Retinal pigment epithelial cell (primary cell): Measurements from ENCODE around the gene FRY.
"Not testable (repeated sequence)": the region's sequence is repeated elsewhere in the genome, so short reads cannot be mapped to it uniquely, and the experiment has no call there.

ENCODE experiments used
- DNase-seq: peaks from one replicate; pipeline ENCODE4 v3.0.0-alpha.2; 2010; ENCODE audit warnings: low read depth
- H3K4me3 ChIP-seq: 2 replicates; pipeline ENCODE4 v1.5.1; 2011; ENCODE audit warnings: mild to moderate bottlenecking, low read length, control low read depth, moderate library complexity
- TF ChIP-seq, protein P1 (sequence below): conservative IDR thresholded peaks from 2 replicates; pipeline ENCODE4 v1.5.1; 2011; ENCODE audit warnings: low read depth, low read length, control low read depth, inconsistent platforms

FRY gene

DNA sequence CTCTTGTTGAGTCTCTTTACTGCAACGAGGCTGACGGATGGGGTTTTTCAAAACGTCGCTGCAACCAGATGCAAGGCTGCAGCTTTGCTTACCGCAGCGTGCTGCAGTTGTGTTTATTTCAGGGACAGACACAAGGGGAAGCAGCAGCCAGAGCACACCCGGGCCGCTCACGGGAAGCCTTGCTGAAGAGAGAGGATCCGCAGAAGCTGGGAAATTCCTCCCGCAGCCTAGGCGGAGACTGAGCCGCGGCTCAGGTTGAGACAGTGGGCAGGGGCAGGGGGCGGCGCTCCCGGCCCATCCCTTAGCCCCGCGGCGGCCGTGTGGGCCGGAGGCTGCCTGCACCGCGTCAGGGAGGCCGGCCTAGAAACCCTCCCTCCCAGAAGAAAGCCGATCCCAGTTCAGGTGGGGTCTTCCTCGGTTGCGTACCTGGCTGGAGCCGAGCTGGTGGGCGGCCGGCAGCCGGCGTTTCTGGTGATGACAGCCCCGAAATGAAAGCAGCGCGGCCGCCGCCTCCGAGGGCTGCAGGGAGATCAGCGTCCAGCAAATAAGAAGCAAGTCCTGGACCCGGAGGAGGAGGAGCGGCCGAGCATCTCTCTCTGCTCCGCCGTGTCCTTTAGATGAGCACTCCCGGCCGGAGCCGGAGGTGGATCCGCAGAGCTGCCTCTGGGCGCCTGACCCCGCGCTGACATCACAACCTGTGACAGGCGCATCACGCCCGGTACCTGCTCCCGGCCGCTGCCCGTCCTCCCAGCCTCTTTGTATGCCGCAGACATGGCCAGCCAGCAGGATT, at the start of gene FRY:
TSS of gene FRY (plus strand) at position 750 of the 790 bp plus-strand sequence. CDS start at position 772, 22 bp downstream.
- peak within 1 kb of the TSS; percentile 74 for H3K4me3 ChIP-seq
- TF ChIP-seq, protein P1, sequence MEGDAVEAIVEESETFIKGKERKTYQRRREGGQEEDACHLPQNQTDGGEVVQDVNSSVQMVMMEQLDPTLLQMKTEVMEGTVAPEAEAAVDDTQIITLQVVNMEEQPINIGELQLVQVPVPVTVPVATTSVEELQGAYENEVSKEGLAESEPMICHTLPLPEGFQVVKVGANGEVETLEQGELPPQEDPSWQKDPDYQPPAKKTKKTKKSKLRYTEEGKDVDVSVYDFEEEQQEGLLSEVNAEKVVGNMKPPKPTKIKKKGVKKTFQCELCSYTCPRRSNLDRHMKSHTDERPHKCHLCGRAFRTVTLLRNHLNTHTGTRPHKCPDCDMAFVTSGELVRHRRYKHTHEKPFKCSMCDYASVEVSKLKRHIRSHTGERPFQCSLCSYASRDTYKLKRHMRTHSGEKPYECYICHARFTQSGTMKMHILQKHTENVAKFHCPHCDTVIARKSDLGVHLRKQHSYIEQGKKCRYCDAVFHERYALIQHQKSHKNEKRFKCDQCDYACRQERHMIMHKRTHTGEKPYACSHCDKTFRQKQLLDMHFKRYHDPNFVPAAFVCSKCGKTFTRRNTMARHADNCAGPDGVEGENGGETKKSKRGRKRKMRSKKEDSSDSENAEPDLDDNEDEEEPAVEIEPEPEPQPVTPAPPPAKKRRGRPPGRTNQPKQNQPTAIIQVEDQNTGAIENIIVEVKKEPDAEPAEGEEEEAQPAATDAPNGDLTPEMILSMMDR: peak; percentile 18
- peak; percentile 4 for DNase-seq

DNA sequence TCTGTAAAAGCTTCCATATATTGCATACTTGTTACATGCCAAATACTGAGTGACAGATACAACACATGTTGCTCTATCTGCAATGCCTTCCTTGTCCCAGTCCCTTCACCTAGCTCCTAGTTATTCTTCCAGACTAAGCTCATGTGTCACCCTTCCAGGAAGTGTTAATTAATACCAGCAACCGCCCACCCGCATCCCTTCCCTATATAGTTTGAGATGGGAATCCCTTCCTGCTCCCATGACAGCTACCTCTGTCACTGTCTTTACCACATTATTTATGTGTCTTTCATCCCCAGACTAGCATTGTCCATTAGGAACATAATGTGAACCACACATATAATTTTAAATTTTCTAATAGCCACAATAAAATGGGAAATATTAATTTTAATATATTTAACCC, 49.5 kb upstream of the FRY start:
- TF ChIP-seq, protein P1: no peak
- no peak overlapping the region for H3K4me3 ChIP-seq
- no peak for DNase-seq

DNA sequence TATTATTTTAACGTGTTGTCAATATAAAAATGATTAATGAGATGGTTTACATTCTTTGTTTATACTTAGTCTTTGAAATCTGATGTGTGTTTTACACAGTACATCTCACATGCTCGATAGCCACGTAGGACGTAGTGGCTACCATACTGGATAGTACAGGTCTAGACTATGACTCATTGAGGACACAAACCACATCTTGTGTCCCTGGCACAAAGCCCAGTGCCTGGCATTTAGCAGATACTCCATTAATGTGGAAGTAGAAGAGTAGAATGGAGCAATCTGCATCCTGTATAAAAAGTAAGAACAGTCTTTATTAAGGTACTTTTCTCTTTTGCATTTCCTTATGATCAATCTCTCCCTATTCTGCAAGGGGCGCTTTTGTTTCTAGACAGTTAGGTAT, 49.0 kb upstream of the FRY start:
- TF ChIP-seq, protein P1: no peak
- DNase-seq: peak; percentile 94
- no peak overlapping the region for H3K4me3 ChIP-seq

DNA sequence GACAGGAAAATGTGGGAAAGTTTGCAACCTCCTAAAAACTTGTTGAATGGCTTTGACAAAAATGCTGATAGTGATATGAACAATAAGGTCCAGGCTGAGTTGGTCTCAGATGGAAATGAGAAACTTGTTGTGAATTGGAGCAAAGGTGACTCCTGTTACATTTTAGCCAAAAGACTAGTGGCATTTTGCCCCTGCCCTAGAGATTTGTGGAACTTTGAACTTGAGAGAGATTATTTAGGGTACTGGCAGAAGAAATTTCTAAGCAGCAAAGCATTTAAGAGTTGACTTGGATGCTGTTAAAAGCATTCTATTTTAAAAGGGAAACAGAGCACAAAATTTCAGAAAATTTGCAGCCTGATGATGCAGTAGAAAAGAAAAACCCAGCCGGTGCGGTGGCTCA, 47.9 kb upstream of the FRY start:
- not testable (repeated sequence) for H3K4me3 ChIP-seq

DNA sequence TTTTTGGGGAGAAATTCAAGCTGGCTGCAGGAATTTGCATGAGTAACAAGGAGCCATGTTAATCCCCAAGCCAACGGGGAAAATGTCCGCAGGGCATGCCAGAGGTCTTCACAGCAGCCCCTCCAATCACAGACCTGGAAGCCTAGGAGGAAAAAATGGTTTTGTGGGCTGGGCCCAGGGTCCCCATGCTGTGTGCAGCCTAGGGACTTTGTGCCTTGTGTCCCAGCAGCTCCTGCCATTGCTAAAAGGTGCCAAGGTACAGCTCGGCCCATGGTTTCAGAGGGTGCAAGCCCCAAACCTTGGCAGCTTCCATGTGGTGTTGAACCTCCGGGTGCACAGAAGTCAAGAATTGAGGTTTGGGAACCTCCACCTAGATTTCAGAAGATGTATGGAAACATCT, 47.2 kb upstream of the FRY start:
- DNase-seq, H3K4me3 ChIP-seq: not testable (repeated sequence)

More for the DNA sequence above, 47.9 kb upstream of the FRY start:
- DNase-seq: not testable (repeated sequence)

DNA sequence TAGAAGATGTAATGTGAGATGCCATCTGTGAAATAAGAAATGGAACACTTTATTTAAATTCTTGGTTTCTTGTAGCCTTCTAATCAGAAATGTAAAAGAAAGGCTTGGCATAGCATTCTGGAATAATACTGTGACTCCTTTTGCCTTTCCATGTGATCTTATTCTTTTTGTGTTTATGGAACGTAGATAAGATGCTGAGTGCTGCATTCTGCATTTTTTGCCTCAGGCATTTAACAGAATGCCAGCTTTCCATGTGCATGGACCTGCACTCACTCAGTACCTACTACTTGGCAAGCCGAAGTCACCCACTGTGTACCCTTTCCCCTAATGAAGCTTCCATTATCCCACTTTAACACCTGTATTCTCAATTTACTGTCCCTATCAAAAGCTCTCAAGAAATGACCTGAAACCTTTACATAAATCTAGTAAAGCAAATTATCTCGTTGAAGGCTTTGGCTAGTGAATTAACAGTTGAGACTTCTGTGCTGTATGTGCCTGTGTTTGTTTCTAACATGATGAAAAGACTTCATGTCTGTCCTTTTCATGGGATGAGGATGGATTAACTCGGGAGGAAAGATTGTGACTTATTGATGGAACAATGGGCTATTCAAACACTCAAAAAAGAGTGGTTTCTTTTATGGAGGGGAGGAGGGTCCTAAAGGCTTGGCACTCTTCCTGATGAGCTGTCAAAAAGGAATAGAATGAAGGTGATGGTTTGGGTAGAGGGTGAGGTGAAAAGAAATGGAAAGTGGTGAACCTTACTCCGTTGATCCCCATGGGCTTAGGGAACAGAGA, 44.7 kb upstream of the FRY start:
- H3K4me3 ChIP-seq: no peak overlapping the region
- TF ChIP-seq, protein P1: no peak

DNA sequence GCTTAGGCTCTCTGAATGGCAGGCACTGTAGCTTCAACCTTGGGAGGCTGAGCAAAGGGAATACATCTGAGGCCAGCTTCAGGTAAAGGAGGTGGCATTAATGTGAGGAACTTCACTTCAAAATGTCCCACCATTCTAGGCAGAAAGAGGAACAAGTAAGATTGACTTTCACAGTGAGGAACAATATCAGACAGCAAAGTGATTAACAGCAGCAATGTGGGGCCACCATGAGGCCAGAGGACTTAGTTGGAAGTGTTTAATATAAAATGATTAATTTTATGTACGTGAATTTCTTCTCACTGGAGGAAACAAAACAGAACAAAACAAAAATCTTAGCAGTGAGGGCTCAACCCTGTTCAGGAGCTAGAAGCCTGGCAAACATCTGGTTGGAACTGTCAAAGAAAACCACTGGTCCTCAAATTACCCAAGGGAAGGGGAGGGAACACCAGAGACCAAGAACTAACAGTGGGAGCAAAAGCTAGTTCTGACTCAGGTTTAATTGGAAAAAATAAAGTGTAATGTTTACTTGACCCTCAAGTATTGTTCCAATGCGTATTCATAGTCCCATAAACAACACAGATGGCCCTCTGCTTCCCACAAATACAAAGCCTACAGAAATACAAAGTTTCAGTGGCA, 43.9 kb upstream of the FRY start:
- DNase-seq: no peak
- TF ChIP-seq, protein P1: no peak
- H3K4me3 ChIP-seq: no peak overlapping the region

More for the DNA sequence above, 44.7 kb upstream of the FRY start:
- no peak for DNase-seq

DNA sequence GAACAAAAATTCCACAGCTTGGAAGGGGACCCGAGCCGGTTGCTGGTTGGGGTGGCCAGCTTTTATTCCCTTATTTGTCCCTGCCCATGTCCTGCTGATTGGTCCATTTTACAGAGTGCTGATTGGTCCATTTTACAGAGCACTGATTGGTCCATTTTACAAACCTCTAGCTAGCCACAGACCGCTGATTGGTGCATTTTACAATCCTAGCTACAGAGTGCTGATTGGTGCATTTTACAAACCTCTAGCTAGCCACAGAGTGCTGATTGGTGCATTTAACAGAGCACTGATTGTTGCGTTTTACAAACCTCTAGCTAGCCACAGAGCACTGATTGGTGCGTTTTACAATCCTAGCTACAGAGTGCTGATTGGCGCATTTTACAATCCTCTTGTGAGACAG, 37.2 kb upstream of the FRY start:
- DNase-seq, H3K4me3 ChIP-seq: not testable (repeated sequence)
